Measurements from ENCODE around the gene NEU4.

The NEU4 gene

DNA sequence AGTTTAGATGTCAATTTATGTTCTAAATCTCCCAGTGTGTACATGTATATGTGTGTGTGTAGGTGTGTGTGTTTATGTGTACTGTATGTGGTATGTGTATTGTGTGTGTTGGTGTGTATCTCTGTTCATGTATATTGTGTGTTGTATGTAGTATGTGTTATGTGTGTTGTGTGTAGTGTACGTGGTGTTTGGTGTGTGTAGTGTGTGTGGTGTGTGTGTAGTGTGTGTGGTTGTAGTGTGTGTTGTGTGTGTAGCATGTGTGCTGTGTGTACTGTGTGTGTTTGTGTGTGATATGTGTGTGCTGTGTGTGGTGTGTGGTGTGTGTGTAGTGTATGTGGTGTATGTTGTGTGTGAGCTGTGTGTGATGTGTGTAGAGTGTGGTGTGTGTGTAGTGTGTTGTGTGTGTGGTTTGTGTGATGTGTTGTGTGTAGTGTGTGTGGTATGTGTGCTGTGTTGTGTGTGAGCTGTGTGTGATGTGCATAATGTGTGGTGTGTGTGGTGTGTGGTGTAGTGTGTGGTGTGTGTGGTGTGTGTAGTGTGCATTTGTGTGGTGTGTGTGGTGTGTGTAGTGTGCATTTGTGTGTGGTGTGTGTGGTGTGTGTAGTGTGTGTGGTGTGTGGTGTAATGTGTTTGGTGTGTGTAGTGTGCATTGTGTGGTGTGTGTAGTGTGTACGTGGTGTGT, 55.3 kb downstream of the NEU4 start:
- no peak for DNase-seq (ENCODE audit: low read depth in 2 of 2)

DNA sequence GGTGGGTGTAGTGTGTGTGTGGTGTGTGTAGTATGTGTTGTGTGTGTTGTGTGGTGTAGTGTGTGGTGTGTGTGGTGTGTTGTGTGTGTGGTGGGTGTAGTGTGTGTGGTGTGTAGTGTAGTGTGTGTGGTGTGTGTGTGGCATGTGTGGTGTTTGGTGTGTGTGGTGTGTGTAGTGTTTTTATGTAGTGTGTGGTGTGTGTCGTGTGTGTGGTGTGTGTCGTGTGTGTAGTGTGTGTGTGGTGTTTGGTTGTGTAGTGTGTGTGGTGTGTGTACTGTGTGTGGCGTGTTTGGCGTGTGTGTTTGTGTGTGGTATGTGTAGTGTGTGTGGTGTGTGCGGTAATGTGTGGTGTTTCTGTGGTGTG, 55.8 kb downstream of the NEU4 start:
- no peak for DNase-seq (ENCODE audit: low read depth in 2 of 2)

DNA sequence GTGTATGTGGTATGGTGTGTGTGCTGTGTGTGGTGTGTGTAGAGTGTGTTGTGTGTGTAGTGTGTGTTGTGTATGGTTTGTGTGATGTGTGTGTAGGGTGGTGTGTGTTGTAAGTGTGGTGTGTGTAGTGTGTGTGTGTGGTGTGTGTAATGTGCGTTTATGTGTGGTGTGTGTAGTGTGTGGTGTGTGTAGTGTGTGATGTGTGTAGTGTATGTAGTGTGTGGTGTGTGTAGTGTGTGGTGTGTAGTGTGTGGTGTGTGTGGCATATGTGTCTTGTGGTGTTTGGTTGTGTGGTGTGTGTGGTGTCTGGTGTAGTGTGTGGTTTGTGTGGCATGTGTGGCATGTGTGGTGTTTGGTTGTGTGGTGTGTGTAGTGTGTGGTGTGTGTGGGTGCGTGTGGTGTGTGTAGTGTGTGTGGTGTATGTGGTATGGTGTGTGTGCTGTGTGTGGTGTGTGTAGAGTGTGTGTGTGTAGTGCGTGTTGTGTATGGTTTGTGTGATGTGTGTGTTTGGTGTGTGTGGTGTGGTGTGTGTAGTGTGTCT, 56.5 kb downstream of the NEU4 start:
- no peak for DNase-seq (ENCODE audit: low read depth in 2 of 2)

DNA sequence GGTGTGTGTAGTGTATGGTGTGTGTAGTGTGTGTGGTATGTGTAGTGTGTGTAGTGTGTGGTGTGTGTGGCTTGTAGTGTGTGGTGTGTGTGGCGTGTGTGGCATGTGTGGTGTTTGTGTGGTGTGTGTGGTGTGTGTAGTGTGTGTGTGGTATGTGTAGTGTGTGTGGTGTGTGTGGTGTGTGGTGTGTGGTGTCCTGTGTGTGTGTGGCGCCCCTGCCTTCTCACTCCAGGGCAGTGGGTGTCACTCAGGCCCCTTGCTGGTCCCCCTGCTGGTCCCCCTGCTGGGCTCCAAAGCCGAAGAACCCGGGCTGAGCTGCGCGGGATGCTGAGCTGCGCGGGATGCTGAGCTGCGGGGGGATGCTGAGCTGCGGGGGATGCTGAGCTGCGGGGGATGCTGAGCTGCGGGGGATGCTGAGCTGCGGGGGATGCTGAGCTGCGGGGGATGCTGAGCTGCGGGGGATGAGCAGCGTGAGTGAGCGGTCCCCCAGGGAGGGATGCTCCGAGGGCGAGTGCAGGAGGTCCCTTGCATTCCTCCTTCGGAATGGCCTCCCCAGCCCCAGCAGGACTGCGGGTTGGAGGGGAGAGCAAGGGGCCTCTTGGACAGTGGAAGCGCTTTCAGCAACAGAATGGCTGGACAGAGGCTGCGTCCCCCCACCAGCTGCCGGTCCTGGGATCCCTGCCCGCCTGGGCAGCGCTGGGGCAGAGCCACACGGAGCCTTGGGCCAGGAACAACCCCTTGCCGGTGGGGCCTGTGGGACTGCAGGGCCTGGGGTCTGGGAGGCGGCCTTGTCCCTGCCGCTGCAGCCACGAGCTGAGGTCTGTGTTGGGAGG, 57.2 kb downstream of the NEU4 start:
- DNase-seq (ENCODE audit: low read depth in 2 of 2), result no peak

Data from stimulated activated CD8-positive, alpha-beta memory T cell treated with anti-CD3 and anti-CD28 coated beads, Interleukin-7, amount 100 ng/mL, for 1 hour (primary cell).